Neuron (in vitro differentiated cells): ENCODE results near the gene FBXO38.

ENCODE experiments used
- H2AFZ ChIP-seq: one replicate; pipeline ENCODE4 v1.6.1; 2013; ENCODE audit warnings: low read depth, mild to moderate bottlenecking, inconsistent platforms, low read length, moderate library complexity
- H3K27me3 ChIP-seq: one replicate; pipeline ENCODE4 v1.6.1; 2013; ENCODE audit warnings: low read length; ENCODE audit not compliant: insufficient read depth
- H3K36me3 ChIP-seq: one replicate; pipeline ENCODE4 v1.6.1; 2013; ENCODE audit warnings: low read length; ENCODE audit not compliant: insufficient read depth
- H3K4me1 ChIP-seq: one replicate; pipeline ENCODE4 v1.6.1; 2013; ENCODE audit warnings: low read length; ENCODE audit not compliant: insufficient read depth
- H3K4me3 ChIP-seq: 2 replicates; pipeline ENCODE4 v1.5.1; 2013; ENCODE audit warnings: mild to moderate bottlenecking, low read length, moderate library complexity
- H3K9me3 ChIP-seq: one replicate; pipeline ENCODE4 v1.6.1; 2013; ENCODE audit warnings: low read length

Gene FBXO38

GRCh38 chr5:148383564-148384379 lies at the start of gene FBXO38:
Gene FBXO38 (plus strand): TSS chr5:148383958. CDS start chr5:148394777, 10,819 bp downstream.
- no peaks in the 10 kb centered on the region for H3K9me3 ChIP-seq
- H3K4me3 ChIP-seq: peak within 1 kb of the TSS; percentile 58
- peaks cover 19% of the 10 kb centered on the region for H3K4me1 ChIP-seq
- peaks cover 15% of the 10 kb centered on the region for H3K36me3 ChIP-seq
- H3K27me3 ChIP-seq: no peaks in the 10 kb centered on the region
- H2AFZ ChIP-seq: peak within 1 kb of the TSS; percentile 96

- no peak within 1 kb of the TSS for H2AFZ ChIP-seq
- H3K4me3 ChIP-seq: no peak within 1 kb of the TSS
- H3K27me3 ChIP-seq: no peaks in the 10 kb centered on the region
- no peaks in the 10 kb centered on the region for H3K36me3 ChIP-seq
- H3K9me3 ChIP-seq: no peaks in the 10 kb centered on the region
- H3K4me1 ChIP-seq: peaks cover 17% of the 10 kb centered on the region
These were observed 48.5 kb upstream of the FBXO38 start, which contains the start of gene SPINK9 for GRCh38 chr5:148335259-148335658. Gene SPINK9 (plus strand): TSS chr5:148335559. CDS start chr5:148335614, 55 bp downstream.

GRCh38 chr5:148336704-148337435 lies 46.9 kb upstream of the FBXO38 start:
- Histone ChIP-seq H3K4me3 (no peak overlapping the region), H2AFZ (no peak overlapping the region), H3K4me1 (peaks cover 17% of the 10 kb centered on the region), H3K9me3 (no peaks in the 10 kb centered on the region), H3K27me3 (no peaks in the 10 kb centered on the region), H3K36me3 (no peaks in the 10 kb centered on the region)

GRCh38 chr5:148342371-148343045 lies 41.2 kb upstream of the FBXO38 start:
- H3K4me1 ChIP-seq: no peaks in the 10 kb centered on the region
- H3K36me3 ChIP-seq: no peaks in the 10 kb centered on the region
- no peaks in the 10 kb centered on the region for H3K27me3 ChIP-seq
- no peak overlapping the region for H2AFZ ChIP-seq
- H3K4me3 ChIP-seq: no peak overlapping the region
- H3K9me3 ChIP-seq: no peaks in the 10 kb centered on the region

GRCh38 chr5:148343046-148343407 lies 40.7 kb upstream of the FBXO38 start:
- Histone ChIP-seq H3K9me3 (no peaks in the 10 kb centered on the region), H3K36me3 (no peaks in the 10 kb centered on the region), H3K27me3 (no peaks in the 10 kb centered on the region), H3K4me3 (no peak overlapping the region), H2AFZ (no peak overlapping the region), H3K4me1 (no peaks in the 10 kb centered on the region)

GRCh38 chr5:148343603-148344487 lies 39.9 kb upstream of the FBXO38 start:
- Histone ChIP-seq H3K4me3 (no peak overlapping the region), H3K27me3 (no peaks in the 10 kb centered on the region), H2AFZ (no peak overlapping the region), H3K9me3 (no peaks in the 10 kb centered on the region), H3K36me3 (no peaks in the 10 kb centered on the region), H3K4me1 (no peaks in the 10 kb centered on the region)

- H3K27me3 ChIP-seq: no peaks in the 10 kb centered on the region
These were observed 36.1 kb upstream of the FBXO38 start for GRCh38 chr5:148347706-148348105.

GRCh38 chr5:148352696-148353095 lies 31.1 kb upstream of the FBXO38 start:
- no peak overlapping the region for H3K4me3 ChIP-seq
- no peaks in the 10 kb centered on the region for H3K36me3 ChIP-seq
- peaks cover 1% of the 10 kb centered on the region for H3K9me3 ChIP-seq
- no peaks in the 10 kb centered on the region for H3K4me1 ChIP-seq
- no peaks in the 10 kb centered on the region for H3K27me3 ChIP-seq
- no peak overlapping the region for H2AFZ ChIP-seq

More at GRCh38 chr5:148347706-148348105, 36.1 kb upstream of the FBXO38 start:
- Histone ChIP-seq H3K4me3 (no peak overlapping the region), H2AFZ (no peak overlapping the region), H3K9me3 (peaks cover 1% of the 10 kb centered on the region), H3K36me3 (no peaks in the 10 kb centered on the region), H3K4me1 (no peaks in the 10 kb centered on the region)

- H3K4me1 ChIP-seq: no peaks in the 10 kb centered on the region
- H3K9me3 ChIP-seq: peaks cover 1% of the 10 kb centered on the region
- H3K36me3 ChIP-seq: no peaks in the 10 kb centered on the region
- no peak overlapping the region for H3K4me3 ChIP-seq
- H3K27me3 ChIP-seq: no peaks in the 10 kb centered on the region
- no peak overlapping the region for H2AFZ ChIP-seq
These were observed 30.1 kb upstream of the FBXO38 start for GRCh38 chr5:148353634-148354033.

GRCh38 chr5:148364343-148364742 lies 19.4 kb upstream of the FBXO38 start:
- H2AFZ ChIP-seq: no peak overlapping the region
- H3K36me3 ChIP-seq: no peaks in the 10 kb centered on the region
- no peaks in the 10 kb centered on the region for H3K4me1 ChIP-seq
- H3K9me3 ChIP-seq: no peaks in the 10 kb centered on the region
- no peak overlapping the region for H3K4me3 ChIP-seq
- H3K27me3 ChIP-seq: no peaks in the 10 kb centered on the region

- Histone ChIP-seq H3K4me3 (no peak overlapping the region), H3K27me3 (no peaks in the 10 kb centered on the region), H3K36me3 (no peaks in the 10 kb centered on the region), H3K9me3 (no peaks in the 10 kb centered on the region), H2AFZ (no peak overlapping the region), H3K4me1 (no peaks in the 10 kb centered on the region)
These were observed 15.5 kb upstream of the FBXO38 start for GRCh38 chr5:148368299-148368698.

- H2AFZ ChIP-seq: no peak overlapping the region
- no peaks in the 10 kb centered on the region for H3K36me3 ChIP-seq
- no peak overlapping the region for H3K4me3 ChIP-seq
- no peaks in the 10 kb centered on the region for H3K9me3 ChIP-seq
- no peaks in the 10 kb centered on the region for H3K27me3 ChIP-seq
- H3K4me1 ChIP-seq: no peaks in the 10 kb centered on the region
These were observed 11.5 kb upstream of the FBXO38 start for GRCh38 chr5:148372166-148372725.
